ENCODE data around the gene ECI2.

DNA sequence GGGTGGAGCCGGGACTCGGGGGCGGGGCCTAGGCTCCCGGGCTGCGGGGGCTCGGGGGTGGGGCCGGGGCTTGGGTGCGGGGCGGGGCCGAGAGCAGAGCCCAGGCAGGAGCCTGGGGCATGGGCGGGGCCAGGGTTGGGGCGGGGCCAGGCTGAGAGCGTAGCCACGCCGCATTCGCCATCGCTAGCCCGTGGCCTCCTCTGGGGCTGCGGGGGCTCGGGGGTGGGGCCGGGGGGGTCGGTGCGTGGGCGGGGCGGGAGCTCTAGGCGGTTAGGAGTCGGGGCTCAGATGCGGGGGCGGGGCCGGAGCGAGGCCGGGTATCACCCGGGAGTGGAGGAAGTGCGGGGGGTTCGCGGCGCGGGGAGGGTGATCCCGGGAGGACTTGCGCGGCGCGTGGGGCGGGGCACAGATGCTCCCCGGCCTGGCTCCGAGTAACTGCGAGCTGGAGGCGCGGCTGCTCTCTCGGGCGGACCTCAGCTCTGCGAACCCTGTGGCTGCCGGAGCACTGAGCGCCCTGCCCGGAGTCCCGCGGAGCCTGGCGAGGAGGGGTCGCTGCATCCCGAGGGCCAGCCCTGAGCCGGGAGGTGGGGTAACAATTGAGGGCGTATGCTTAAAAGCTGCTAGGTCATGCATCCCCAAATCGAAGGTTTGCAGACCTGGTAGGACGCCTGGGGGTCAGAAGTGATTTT, 434 bp upstream of the ECI2 start:
- TF ChIP-seq, protein P1, sequence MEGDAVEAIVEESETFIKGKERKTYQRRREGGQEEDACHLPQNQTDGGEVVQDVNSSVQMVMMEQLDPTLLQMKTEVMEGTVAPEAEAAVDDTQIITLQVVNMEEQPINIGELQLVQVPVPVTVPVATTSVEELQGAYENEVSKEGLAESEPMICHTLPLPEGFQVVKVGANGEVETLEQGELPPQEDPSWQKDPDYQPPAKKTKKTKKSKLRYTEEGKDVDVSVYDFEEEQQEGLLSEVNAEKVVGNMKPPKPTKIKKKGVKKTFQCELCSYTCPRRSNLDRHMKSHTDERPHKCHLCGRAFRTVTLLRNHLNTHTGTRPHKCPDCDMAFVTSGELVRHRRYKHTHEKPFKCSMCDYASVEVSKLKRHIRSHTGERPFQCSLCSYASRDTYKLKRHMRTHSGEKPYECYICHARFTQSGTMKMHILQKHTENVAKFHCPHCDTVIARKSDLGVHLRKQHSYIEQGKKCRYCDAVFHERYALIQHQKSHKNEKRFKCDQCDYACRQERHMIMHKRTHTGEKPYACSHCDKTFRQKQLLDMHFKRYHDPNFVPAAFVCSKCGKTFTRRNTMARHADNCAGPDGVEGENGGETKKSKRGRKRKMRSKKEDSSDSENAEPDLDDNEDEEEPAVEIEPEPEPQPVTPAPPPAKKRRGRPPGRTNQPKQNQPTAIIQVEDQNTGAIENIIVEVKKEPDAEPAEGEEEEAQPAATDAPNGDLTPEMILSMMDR (IDR thresholded peaks at IDR 0.05): no peak
- no peak for TF ChIP-seq EZH2 (IDR thresholded peaks at IDR 0.05; ENCODE audit: borderline replicate concordance, insufficient read depth, low read depth, low read length, poor library complexity, severe bottlenecking)

All from B cell (primary cell).